Measurements from ENCODE around the gene NYAP2.

DNA sequence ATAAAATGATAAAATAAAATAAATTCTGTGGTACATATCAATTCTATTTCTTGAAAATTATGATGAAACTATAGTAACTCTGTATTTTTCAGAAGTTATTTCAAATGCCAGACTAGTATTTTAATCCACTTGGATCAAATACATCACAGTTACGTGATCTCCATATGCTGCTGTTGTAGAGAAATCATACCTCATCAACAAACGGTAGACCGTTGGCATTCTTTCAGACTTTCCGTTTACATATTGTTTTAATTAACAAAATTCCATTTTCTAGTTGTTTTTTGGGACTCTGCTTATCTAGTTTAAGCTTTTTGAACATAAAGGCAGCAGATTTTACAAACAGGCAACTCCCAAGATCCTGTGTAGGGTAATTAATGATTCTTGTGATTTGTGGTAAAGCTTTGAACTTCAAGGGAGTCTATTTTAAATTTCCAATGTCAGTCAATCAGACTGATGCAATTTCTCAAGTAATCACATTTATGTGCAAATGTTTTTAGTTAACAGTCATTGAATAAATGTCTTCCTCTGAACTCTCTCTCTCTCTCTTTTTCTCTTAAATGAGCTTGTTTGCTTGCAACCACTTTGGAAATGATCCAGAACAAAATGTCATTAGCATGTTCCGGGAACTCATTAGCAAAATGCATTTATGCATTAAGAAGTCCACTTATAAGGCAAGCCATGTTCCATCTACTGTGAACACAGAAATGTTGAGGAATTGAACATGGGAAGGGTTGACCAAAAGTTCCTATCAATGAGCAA, 31.8 kb downstream of the NYAP2 start:
- no peak for TF ChIP-seq EZH2 (IDR thresholded peaks at IDR 0.05; ENCODE audit: borderline replicate concordance, low read length)
- TF ChIP-seq, protein P1, sequence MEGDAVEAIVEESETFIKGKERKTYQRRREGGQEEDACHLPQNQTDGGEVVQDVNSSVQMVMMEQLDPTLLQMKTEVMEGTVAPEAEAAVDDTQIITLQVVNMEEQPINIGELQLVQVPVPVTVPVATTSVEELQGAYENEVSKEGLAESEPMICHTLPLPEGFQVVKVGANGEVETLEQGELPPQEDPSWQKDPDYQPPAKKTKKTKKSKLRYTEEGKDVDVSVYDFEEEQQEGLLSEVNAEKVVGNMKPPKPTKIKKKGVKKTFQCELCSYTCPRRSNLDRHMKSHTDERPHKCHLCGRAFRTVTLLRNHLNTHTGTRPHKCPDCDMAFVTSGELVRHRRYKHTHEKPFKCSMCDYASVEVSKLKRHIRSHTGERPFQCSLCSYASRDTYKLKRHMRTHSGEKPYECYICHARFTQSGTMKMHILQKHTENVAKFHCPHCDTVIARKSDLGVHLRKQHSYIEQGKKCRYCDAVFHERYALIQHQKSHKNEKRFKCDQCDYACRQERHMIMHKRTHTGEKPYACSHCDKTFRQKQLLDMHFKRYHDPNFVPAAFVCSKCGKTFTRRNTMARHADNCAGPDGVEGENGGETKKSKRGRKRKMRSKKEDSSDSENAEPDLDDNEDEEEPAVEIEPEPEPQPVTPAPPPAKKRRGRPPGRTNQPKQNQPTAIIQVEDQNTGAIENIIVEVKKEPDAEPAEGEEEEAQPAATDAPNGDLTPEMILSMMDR (conservative IDR thresholded peaks at IDR 0.05 in 1 of 2, IDR thresholded peaks at IDR 0.05 in 1 of 2; ENCODE audit: extremely low read depth in 1 of 2, insufficient read depth in 1 of 2, low read depth in 1 of 2, low read length in 2 of 2): no peak
